Fibroblast of peridontal ligament (primary cell): ENCODE results near the gene OTUD5.
A peak's percentile ranks its signal among the peaks of the same experiment; 100 is the strongest.
"Not testable (repeated sequence)": the region's sequence is repeated elsewhere in the genome, so short reads cannot be mapped to it uniquely, and the experiment has no call there.

Experiments
- DNase-seq: peaks from one replicate; pipeline ENCODE4 v3.0.0-alpha.2; 2010; ENCODE audit errors: extremely low read depth

The OTUD5 gene, protein sequence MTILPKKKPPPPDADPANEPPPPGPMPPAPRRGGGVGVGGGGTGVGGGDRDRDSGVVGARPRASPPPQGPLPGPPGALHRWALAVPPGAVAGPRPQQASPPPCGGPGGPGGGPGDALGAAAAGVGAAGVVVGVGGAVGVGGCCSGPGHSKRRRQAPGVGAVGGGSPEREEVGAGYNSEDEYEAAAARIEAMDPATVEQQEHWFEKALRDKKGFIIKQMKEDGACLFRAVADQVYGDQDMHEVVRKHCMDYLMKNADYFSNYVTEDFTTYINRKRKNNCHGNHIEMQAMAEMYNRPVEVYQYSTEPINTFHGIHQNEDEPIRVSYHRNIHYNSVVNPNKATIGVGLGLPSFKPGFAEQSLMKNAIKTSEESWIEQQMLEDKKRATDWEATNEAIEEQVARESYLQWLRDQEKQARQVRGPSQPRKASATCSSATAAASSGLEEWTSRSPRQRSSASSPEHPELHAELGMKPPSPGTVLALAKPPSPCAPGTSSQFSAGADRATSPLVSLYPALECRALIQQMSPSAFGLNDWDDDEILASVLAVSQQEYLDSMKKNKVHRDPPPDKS

DNA sequence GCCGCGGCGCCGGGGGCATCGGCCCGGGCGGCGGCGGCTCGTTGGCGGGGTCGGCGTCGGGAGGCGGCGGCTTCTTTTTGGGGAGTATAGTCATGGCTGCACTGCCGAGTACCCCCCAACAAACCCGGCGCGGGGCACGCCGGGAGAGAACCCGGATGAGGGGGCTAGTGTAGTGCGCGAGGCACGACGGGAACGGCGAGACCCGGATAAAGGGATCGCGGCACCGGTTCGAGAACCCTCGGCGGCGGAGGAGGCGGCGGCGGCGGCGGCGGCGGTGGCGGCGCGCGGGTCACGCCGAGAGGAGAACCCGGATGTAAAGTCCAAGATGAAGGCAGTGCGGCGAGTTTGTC lies at the start of gene OTUD5:
OTUD5 (minus strand) TSS at position 131 of the 350 bp plus-strand sequence; CDS start at position 94, 37 bp downstream.
- DNase-seq = no peak

DNA sequence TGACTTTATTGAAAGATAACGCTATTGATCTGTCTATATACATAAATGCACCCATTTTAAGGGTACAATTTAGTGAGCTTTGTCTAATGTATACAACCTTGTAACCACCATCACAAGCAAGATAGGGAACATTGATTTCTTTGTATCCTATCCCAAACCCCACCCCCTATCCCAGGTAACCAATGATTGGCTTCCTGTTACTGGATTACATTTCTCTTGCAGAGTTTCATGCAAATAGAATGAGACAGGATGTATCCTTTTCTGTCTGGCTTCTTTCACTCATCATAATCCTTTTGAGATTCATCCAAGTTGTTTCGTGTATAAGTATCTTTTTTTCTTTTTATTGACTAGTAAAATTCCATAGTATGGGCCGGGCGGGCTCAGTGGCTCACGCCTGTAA lies 46.3 kb upstream of the OTUD5 start:
- no peak for DNase-seq

DNA sequence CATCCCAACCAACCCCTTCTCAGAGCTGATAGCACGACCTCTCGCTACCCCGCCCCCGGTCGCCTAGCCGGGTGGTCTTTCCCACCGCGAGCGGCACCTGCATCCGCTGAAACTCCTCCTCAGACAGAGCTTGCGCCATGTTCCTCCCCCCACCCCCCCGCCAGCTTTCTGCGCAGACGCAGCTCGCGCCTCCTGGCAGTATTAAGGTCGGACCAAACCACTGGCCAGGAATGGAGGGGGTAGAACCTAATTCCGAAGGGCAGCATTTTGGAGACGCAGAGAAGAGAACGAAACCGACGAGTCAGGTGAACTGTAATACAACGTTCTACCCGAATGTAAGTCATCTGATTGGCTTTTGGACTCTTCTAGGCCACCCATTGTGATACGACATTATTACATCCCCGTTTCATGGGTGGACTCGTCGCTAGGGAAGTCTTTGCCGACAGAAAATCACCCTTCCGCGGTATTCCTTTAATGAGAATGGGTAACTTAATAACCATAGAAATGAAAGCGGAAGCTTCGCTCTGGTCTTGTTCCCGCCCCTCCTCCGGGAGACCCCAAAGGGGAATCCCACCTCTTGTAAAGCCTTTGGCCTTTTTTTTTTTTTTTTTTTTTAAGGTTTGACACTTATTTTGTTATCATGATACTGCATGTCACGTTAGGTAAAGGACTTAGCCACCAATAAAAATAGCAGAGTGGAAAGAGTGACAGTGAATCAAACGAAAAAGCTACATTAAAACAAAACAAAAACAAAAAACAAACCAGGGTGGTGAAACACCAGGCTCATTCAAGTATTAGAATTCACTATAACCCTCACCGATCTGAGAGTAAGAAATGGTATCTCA lies 44.9 kb upstream of the OTUD5 start, which contains the start of gene GRIPAP1:
GRIPAP1 (minus strand) TSS at position 174 of the 845 bp plus-strand sequence; CDS start at position 139, 35 bp downstream.
- DNase-seq = peak; percentile 89

DNA sequence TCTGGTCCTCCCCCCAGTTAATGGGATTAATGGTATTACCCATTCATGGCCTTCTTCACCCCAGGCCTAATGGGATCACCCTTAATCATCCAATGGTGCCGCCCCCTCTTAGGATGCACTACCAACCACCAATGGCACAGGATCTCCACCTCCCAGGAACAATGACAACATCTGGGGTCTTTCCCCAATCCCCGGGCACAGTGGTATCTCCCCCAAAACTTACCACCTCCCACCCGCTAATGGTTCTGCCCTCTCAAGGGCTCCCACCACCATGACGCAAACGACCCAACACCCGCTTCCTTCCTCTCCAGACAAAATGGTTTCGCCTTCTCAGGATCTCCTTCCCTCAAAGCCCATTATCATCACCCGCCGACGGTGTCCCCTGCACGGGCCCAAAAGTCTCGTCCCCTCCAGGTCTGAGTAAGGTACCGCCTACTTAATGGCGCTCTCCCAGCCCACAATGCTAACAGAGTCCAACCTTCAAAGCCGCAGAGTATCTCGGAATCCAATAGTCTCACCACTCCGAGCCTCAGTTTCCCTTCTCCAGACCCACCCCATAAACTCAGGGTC lies 44.2 kb upstream of the OTUD5 start:
- peak; percentile 24 for DNase-seq

DNA sequence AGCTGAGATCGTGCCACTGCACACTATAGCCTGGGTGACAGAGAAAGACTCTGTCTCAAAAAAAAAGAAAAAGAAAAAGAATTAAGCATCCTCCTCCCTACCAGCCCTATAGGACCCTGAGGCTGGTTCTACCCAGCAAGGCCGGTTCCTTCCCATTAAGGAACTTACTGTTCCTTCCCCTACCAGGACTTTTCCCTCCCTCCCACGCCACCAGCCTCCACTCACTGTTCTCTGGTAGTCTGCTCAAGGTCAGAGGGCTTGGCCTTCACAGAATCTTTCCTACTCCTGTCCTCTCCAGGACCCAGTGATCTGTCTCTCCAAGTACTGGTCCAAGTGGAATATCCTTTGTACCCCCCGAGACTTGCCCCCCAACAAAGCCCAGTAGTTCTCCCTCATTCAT lies 43.2 kb upstream of the OTUD5 start:
- no peak for DNase-seq

DNA sequence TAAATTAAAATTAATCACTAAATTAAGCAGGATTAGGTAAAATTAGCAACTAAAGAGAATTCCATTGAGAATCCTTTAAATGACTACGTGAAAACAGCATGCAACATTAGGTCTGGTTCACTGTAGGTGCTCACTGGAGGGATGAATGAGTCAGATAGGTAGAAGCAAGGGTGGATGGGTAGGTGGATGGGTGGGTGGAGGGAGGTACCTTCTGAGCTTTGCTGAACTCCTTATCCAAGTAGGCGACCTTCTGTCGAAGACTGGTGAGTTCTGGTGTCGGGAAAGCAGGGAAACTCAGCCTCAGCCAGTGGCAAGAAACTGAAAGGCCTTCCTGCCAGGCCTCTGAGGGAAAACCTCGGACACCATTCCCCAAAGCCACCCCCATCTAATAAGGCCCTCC lies 41.6 kb upstream of the OTUD5 start:
- DNase-seq = no peak

DNA sequence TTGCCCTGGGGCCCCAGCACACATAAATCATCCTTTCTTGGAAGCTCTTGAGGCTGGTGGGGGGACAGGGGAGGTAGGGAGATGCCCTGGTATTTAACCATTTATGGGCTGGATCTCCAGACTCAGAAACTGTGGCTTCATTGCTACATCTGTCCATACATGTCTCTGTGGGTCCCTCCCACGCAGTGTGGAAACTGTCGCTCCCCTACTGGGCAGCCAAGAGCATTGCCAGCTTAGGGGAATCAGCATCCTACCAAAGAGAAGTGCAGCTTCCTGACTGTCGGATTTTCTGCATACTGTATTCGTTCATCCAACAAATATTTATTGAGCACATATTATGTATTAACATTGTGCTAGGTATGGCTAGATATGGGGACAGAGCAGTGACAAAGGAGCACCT lies 41.0 kb upstream of the OTUD5 start:
- no peak for DNase-seq

DNA sequence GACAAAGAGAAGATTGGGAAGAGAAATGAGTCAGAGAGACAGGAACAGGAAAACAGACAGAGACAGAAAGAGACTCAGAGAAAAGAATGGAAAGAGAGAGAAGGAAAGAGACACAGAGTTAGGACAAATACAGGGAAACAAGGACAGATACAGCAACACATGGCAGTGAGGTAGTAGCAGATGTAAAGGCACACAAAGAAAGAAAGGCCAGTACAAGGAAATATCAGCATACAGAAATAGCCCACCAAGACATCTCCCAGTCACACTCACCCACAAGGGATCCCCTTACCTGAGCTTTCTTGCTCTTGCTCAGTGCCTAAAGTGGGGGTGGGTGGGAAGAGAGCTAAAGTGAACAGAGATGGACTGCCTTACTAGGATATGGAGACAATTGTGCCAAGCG lies 40.5 kb upstream of the OTUD5 start:
- no peak for DNase-seq

DNA sequence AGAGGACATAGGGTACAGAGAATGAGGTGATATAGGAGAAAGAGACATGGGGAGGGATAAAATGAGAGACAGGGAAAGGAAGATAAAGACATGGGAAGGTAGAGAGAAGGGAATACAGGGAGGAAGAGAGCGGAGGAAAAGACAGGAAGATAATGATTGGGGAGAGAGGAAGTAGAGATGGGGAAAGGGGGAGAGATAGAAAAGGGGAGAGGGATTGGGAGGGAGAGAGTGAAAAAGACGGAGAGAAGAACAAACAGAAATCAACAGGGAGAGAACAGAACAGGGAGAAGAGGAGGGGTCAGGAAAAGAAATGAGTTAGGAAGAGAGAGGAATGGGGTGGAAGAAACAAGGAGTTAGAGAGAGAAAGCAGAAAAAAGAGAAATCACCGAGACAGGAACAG lies 40.0 kb upstream of the OTUD5 start:
- no peak for DNase-seq

DNA sequence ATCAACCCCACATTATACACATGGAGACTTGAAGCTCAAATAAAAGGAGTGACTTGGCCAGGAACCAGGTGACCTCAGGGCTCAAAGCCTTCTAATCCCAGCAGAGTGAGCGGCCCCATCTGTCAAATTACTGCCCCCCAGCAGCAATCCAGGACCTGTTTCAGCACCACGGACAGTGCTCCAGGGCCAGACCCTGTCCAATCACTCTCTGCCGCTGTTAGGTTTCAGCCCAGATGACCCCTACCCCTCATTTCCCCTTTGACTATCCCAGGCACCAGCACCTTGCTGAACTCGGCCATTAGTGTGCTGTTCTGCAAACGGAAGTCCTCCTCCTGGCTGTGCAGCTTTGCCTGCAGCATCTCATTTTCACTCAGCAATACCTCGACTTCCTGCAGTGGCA lies 39.6 kb upstream of the OTUD5 start:
- no peak for DNase-seq

DNA sequence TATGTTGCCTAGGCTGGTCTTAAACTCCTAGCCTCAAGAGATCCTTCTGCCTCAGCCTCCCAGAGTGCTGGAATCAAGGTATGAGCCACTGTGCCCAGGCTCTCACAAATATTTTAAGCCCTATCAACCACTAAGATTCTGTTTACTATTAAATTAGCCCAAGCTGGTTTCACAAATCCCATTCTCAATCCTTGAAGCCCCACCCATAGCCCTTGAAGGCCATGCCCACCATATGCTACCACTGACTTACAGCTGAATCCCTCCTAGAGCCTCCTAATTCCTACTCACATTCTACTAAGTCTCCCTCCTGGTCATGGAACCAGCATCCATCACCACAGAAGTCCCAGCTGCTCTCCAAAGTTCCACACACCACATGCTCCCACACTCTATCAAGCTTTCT lies 34.9 kb upstream of the OTUD5 start:
- DNase-seq = no peak

DNA sequence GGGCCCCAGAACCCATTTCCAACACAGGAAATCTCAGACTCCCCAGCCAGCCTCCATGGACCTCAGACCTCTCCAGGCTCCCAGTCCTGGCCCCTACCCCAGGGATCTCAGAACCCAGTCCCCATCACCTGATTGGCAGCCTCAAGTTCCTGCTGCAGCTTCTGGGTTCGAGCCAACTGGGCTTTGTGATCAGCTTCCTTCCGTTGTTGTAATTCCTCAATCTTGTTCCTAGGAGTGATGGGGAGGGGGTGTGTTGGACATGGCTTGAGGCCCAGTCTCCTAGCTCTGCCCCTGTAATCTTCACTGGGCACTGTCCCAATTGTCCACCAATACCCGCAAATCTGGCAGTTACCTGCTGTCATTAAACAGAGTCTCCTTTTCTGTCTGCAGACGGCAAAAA lies 32.1 kb upstream of the OTUD5 start:
- DNase-seq = no peak

DNA sequence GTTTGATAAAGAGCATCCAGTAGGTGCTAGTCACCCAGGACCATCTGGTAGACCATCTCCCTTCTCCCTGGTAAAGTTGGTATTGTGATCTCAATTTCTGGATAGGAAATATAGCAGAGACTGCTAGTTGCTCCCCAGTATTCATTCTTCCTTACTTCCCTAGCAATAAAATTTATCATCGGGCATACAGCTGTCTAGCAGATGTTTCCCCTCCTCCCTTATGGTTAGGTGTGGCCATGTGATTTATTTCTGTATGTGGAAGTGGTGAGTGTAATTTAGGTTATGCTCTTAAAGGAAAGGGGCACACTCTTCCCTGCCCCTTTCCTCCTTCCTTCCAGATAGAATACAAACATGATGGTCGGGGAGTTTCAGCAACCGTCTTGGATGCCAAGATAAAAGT lies 26.5 kb upstream of the OTUD5 start:
- DNase-seq = no peak

DNA sequence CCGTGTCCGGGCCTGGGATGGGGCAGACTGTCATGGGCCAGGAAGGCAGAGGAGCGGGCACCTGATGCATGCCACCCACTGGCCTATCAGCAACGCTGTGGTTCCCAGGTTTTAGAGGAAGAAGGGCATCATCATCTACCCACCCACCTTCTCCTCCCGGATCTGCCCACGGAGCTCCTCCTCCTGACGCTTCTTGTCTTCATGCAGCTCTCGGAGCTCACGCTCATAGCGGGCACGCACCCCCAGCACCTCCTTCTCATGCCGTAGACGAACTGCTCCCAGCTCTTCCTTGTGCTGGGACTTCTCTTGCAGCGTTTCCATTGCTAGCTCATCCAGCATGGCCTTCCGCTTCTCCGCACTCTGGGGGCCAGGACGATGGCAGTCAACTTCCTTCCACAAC lies 25.7 kb upstream of the OTUD5 start:
- no peak for DNase-seq

DNA sequence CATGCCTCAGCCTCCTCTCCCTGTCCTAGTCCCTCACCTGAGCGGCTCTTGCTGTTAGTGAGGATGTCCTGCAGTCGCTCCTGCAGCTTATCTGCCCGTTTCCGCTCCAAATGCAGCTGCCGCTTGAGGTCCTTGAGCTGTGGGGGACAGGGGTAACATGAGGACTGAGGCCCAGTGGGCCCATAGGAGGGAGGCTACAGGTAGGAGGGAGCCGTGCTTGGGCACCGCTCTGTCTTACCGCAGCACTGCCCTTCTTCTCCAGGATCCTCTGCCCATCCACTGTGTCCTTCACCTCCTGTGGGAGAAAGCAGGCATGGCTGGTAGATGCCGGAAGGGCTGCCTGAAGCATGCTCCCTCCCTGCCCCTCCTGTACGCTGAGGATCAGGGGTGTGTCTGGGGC lies 23.8 kb upstream of the OTUD5 start:
- DNase-seq = no peak

DNA sequence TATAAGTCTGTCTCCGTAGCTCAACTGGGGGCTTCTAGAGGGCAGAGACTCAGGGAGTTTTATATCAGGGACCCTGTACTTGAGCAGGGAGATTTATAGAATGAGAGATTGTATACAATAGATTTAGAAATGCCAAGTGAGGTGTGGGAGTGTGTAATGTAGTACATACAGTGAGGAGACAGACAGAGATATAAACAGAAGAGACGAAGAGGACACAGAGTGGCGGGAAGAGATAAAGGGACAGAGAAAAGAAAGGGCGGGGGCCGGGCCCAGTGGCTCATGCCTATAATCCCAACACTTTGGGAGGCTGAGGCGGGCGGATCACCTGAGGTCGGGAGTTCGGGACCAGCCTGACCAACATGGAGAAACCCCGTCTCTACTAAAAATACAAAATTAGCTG lies 22.9 kb upstream of the OTUD5 start:
- DNase-seq = not testable (repeated sequence)

DNA sequence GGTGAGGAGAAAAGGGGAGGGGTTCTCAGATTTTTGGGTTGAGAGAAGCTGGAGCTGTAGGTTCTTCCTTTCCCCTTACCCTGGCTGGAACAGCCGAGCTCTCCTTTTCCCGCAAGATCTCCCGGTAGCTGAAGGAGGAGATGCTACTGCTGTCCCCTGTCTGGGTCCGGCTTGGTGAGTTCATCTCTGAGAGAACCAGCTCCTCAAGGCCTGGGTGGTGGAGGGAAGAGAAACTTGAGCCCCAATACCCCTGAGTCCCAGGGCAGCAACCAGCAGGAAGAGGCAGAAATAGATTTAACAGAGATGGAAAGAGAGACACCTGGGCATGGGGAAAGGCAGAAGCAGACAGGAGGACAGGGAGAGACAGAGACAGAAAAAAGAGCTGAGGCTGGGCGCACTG lies 20.8 kb upstream of the OTUD5 start:
- DNase-seq = no peak

DNA sequence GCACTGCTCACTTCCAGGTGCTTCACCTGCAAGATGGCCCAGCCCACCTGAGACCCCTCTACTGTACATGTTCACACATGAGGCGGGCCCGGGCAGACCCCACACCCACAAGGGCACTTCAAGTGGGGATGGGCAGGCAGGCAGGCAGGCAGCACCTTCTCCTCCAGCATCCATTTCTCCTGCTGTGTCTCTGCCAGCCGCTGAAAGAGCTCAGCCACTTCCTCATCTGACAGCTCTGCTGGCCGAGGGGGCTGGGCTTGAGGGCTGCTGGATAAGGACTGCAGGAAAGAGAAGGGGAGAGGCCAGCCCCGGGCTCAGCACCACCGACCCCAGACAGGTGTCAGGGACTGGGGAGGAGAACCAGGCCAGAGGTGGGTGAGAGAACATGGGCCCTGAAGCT lies 18.7 kb upstream of the OTUD5 start:
- no peak for DNase-seq

DNA sequence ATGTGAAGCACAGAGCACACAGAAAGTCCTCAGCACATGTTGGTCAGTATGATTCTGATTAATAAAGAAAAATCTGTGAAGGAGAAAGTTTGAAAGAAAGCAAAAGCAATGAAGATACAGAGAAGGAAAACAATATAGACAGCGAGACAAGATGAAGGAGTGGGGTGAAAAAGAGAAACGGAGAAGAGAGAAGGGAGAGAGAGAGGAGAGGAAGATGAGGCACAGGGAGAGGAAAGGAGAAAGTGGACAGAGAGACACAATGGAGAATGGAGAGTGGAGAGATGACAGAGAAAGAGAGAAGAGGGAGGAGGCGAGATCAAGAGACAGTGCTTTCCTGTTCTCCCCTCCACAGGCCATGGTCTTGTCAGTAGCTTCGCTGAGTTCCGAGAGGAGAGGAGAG lies 18.1 kb upstream of the OTUD5 start:
- no peak for DNase-seq

DNA sequence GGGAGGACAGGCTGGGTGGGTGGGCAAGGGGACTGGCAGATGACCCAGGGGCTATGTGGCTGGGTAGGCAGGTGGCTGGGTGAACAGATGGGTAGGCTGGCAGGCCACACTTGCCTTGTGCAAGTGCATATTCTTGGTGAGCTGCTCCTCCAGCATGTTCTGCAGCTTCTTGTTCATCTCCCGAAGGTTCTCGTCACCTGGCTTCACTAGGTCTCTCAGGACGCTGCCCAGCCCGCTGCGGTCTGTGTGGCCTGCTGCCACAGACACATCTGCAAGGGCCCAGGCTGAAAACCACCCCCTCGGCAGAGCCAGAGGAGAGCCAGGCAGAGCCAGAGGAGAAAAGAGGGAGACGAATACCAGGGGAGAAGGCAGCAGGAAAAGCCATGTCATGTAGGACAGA lies 17.6 kb upstream of the OTUD5 start:
- DNase-seq = no peak

DNA sequence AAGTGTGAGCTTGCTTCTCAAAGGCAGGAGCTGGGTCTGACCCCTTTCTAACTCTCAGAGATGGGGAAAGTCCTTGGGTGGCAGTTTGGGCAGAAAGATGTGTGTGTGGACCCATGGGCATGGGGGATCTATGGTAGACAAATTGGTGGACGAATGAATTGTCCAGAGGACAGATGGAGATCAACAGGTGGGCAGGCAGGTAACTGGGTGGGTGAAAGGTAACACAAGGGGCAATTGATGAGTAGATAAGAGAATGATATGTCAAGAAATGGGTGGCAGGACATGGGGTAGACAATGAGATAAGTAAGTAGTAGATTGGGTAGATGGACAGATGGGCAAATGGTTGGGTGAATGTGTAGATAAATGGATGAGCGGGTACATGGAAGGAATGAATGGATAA lies 17.2 kb upstream of the OTUD5 start:
- DNase-seq = no peak

DNA sequence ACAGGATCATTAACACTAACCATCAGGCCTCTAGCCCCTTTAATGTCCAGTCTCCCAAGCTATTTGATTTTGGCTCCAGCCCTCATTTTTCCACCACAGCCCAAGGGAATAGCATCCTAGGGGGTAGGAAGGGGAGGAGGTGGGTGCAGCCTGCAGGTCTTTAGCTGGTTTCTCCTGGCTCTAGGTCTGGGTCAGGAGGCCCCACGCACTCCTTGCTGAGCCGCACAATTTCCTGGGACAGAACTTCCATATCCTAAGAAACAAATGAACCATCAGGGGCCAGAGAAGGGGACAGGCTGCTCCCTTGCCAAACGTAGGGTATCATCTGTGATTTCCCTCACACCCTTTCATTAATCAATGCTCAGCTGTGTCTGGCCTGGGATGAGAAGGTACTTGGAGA lies 16.6 kb upstream of the OTUD5 start:
- no peak for DNase-seq
